Skeletal muscle cell (primary cell): ENCODE measurements around the gene TMEM192.
"Not testable (repeated sequence)": the region's sequence is repeated elsewhere in the genome, so short reads cannot be mapped to it uniquely, and the experiment has no call there.

Experiments
- DNase-seq: peaks from one replicate; pipeline ENCODE4 v3.0.0-alpha.2; 2010; ENCODE audit warnings: low read depth
- H3K4me3 ChIP-seq: 2 replicates; pipeline ENCODE4 v1.5.1; 2011; ENCODE audit warnings: low read depth, mild to moderate bottlenecking, control low read depth, low read length, moderate library complexity

TMEM192 gene

GRCh38 chr4:165096776-165097175, 15.9 kb downstream of the TMEM192 start:
- DNase-seq: no peak
- H3K4me3 ChIP-seq: no peak overlapping the region

GRCh38 chr4:165095291-165095690, 17.4 kb downstream of the TMEM192 start:
- no peak for DNase-seq
- no peak overlapping the region for H3K4me3 ChIP-seq

DNA sequence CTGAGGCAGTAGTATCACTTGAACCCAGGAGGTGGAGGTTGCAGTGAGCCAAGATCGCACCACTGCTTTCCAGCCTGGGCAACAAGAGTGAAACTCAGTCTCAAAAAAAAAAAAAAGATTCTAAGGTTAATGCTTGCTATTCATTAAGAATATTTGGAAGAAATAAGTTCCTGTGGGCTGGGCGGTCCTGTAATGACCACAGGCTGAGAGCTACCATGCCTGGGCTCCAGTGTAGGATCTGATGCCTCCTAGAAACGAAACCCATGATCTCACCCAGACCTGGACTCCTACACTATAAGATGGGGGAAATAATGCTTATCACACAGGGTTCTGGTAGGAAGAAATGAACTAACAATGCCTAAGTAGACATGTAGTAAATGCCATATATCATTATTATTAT, 17.8 kb downstream of the TMEM192 start:
- DNase-seq: no peak
- H3K4me3 ChIP-seq: no peak overlapping the region

- H3K4me3 ChIP-seq, DNase-seq: not testable (repeated sequence)
These were observed 20.5 kb downstream of the TMEM192 start for GRCh38 chr4:165092187-165092586.

DNA sequence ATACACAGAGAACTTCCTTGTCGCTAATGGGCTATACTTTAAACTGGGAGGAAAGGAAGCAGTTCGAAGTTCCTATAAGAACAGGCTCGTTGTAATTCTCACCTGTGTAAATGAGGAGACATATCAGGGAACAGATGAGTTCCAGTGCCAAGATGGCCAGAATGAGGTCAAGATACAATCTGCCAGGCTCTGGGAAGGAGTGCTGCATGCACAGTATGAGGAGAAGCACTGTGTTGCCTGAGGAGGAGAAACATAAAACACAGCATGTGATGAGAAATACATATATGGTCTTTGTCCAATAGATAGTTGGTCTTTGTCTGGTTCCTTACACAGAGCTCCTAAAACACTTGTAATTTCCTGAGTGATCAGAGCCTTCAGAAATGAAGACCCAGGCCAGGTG, 24.3 kb downstream of the TMEM192 start:
- H3K4me3 ChIP-seq: no peak overlapping the region

GRCh38 chr4:165085946-165086345, 26.7 kb downstream of the TMEM192 start:
- no peak for DNase-seq
- H3K4me3 ChIP-seq: no peak overlapping the region

More for the DNA sequence above, 24.3 kb downstream of the TMEM192 start:
- no peak for DNase-seq

DNA sequence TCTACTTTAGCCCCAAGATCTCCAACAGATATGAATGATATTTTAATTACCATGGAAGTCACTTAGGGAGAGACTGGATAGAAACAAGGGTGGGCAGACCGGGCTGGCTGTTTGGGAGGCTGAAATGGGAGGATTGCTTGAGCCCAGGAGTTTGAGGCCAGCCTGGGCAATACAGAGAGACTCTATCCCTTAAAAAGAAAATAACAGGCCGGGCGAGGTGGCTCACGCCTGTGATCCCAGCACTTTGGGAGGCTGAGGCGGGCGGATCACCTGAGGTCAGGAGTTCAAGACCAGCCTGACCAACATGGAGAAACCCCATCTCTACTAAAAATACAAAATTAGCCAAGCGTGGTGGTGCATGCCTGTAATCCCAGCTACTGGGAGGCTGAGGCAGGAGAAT, 27.9 kb downstream of the TMEM192 start:
- DNase-seq, H3K4me3 ChIP-seq: not testable (repeated sequence)

DNA sequence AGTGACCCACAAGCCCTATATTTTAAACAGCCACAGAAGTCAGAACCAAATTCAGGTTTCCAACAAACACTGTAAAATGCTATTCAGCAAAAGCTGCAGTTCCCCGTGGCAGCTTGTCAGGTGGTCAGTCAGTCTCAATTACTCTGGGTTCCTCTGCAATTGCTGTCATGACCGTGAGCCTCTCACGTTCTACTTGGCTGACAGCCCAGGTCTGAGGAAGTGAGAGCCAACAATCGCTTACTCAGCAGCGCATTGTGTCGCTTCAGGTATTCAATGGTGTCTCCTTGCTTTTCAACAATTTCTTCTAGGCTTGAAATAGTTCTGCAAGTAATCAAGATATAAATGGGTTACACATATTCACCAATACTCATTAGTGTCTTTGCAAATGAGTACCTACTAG, 33.2 kb downstream of the TMEM192 start:
- no peak overlapping the region for H3K4me3 ChIP-seq
- DNase-seq: peak; percentile 28

GRCh38 chr4:165077034-165077578, 35.6 kb downstream of the TMEM192 start:
- no peak for DNase-seq
- no peak overlapping the region for H3K4me3 ChIP-seq

- not testable (repeated sequence) for DNase-seq, H3K4me3 ChIP-seq
These were observed 39.3 kb downstream of the TMEM192 start for GRCh38 chr4:165073346-165073745.

DNA sequence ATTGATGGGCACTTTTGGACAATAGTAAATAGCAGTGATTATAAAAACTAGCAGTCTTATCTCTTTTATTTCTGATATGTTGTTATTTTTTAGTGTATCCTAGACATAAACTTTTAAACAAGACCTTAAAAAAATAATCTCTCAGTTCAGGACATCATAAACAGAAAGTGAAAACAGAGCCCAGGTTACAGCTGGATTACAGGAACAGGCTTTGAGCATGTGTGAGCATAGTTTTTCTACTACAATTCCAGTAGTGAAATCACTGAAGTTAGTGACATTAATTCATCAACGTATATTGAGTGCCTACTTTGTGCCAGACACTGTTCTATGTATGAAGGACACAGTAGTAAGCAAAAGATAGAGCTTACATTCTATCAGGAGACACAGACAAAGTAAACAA, 42.1 kb downstream of the TMEM192 start:
- H3K4me3 ChIP-seq: no peak overlapping the region
- DNase-seq: no peak

DNA sequence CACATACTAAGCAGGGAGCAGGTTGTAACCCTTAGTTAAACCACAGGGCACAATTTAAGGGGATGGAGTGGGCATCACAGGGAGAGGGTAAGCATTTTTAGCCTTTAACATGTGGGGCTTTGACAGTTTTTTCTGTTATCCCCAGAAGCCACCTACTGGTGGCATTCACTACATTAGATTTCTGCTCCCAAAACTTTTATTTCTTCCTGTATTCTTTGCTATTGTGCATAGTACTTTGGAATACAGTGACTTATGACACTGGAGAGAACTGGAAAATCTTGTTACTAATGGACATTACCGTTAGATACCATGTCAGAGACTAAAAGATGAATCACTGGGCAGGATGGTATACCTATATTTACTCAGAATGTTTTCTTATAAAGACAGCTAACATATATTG, 51.7 kb downstream of the TMEM192 start:
- DNase-seq: no peak
- no peak overlapping the region for H3K4me3 ChIP-seq

- no peak overlapping the region for H3K4me3 ChIP-seq
- no peak for DNase-seq
These were observed 53.3 kb downstream of the TMEM192 start for GRCh38 chr4:165059386-165059785.

DNA sequence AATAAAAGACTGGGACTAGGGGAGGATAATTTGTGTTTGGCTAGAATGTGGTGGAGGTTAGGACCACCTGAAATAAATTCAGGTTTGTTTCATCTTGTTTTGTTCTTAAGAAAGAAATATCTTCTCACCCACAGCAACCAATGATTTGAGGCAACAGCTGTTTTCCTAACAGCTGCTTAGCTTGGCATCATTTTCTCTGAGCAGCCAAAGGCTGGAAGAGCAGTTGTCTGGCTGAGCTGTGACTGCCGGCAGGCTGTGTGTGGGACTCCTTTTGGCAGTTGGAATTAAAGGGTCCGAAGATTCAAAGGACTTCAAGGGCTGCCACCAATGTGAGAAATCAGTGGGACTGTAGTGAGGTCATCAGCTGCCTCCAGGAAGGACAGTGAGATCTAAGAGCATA, 54.0 kb downstream of the TMEM192 start:
- DNase-seq: no peak
- no peak overlapping the region for H3K4me3 ChIP-seq

DNA sequence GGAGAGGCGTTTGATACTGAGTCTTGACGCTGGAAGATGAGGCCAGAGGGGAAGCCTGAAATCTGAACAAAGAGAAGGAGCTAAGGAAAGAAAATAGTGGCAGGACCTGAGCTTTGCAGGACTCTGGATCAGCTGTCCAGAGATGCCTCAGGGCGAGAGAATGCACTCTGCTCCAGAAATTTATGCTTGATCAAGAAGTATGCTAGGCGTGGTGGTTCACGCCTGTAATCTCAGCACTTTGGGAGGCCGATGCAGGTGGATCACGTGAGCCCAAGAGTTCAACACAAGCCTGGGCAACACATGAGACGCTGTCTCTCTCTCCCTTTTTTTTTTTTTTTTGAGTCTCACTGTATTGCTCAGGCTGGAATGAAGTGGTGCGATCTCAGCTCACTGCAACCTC, 57.1 kb downstream of the TMEM192 start:
- H3K4me3 ChIP-seq: no peak overlapping the region
- DNase-seq: no peak

- no peak for DNase-seq
- no peak within 1 kb of the TSS for H3K4me3 ChIP-seq
These were observed 59.0 kb downstream of the TMEM192 start, which contains the start of gene TRIM75 for GRCh38 chr4:165053645-165054044. Gene TRIM75, plus strand, starts transcription at chr4:165053866. Its CDS starts 5,282 bp downstream, at chr4:165059148.

- DNase-seq: no peak
- no peak overlapping the region for H3K4me3 ChIP-seq
These were observed 60.0 kb downstream of the TMEM192 start for GRCh38 chr4:165052627-165053026.

- no peak for DNase-seq
- H3K4me3 ChIP-seq: no peak overlapping the region
These were observed 64.5 kb downstream of the TMEM192 start for GRCh38 chr4:165048170-165048569.

GRCh38 chr4:165031436-165032211, 81.0 kb downstream of the TMEM192 start, which contains the start of gene TRIM60:
Gene TRIM60, plus strand, starts transcription at chr4:165031999. Its CDS starts 8,074 bp downstream, at chr4:165040073.
- no peak within 1 kb of the TSS for H3K4me3 ChIP-seq
- no peak for DNase-seq

GRCh38 chr4:165027762-165028402, 84.8 kb downstream of the TMEM192 start:
- DNase-seq: no peak

DNA sequence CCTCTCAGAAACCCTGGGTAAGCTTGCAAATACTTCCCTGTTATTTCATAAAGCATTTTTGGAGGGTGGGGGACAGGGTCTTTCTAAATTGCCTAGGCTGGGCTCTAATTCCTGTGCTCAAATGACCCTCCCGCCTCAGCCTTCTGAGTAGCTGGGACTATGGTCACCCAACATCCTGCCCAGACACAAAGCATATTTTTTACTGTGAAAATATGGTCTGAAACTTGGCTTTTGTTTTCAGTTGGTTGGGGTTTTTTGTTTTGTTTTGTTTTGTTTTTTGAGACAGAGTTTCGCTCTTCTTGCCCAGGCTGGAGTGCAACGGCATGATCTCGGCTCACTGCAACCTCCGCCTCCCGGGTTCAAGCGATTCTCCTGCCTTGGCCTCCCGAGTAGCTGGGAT, 86.9 kb downstream of the TMEM192 start:
- not testable (repeated sequence) for H3K4me3 ChIP-seq, DNase-seq

More at GRCh38 chr4:165027762-165028402, 84.8 kb downstream of the TMEM192 start:
- H3K4me3 ChIP-seq: no peak overlapping the region
